HCT116 (cell line): ENCODE measurements around the gene RBM44. TPM values are rescaled to one million over a fixed set of nuclear protein-coding genes. Genes with fewer than 3 reads are reported as not detected.

Source experiments
- ATAC-seq: fragments of 200-7000 bp; cut with Tn5 transposase; 2 replicates; pipeline ENCODE4 v1.9.1; 2020; ENCODE audit warnings: mild to moderate bottlenecking, moderate library complexity
- BruUV-seq: library from RNA; stranded (reverse); fragments of 400-500 nt; replicated peaks from 2 replicates; lab custom pipeline; 2021; lab: Mats Ljungman, UMichigan
- CTCF ChIA-PET: fragments of 300-600 bp; sonication (Branson Sonifier 250); formaldehyde crosslinking; loops from one replicate; lab custom pipeline; 2021; ENCODE audit warnings: antibody characterized with exemption; lab: Charles Lee
- POLR2A ChIA-PET: fragments of 300-600, 350-600 bp; sonication (Branson Sonifier 250); formaldehyde crosslinking; loops from one replicate; lab custom pipeline; 2021; ENCODE audit warnings: antibody characterized with exemption; lab: Charles Lee
- RAD21 ChIA-PET, 2 experiments: fragments of 300-600 bp; sonication (Branson Sonifier 250); formaldehyde crosslinking; loops; one replicate each; lab custom pipeline; 2023; ENCODE audit warnings: low total read pairs in 2 of 2; ENCODE audit not compliant: uncharacterized antibody in 2 of 2, unreplicated experiment in 2 of 2, low non-redundant PET in 1 of 2; lab: Charles Lee
- DNase-seq: peaks from one replicate; pipeline ENCODE4 v3.0.0-alpha.2; 2010; ENCODE audit warnings: low read depth, low spot score
- H2AFZ ChIP-seq: fragments of 200-600 bp; shearing (Covaris generic), sonication (generic); 2 replicates; pipeline ENCODE4 v1.6.1; 2017; ENCODE audit warnings: low read depth, mixed run types, mixed read lengths, antibody characterized with exemption, low read length; ENCODE audit not compliant: poor library complexity, severe bottlenecking
- H3K27ac ChIP-seq: 2 replicates; pipeline ENCODE4 v1.5.1; 2012; ENCODE audit warnings: low read depth, low read length
- H3K27me3 ChIP-seq: fragments of 200-600 bp; sonication (generic); 2 replicates; pipeline ENCODE4 v1.6.1; 2016; ENCODE audit warnings: mixed run types, low read length, mixed read lengths; ENCODE audit not compliant: insufficient read depth
- H3K36me3 ChIP-seq, 2 experiments: fragments of 200-500 bp in 1 of 2; fragments of 200-600 bp in 1 of 2; sonication (Bioruptor generic) in 1 of 2; sonication (generic) in 1 of 2; 2 replicates each; pipeline versions ENCODE4 v1.5.1 to v1.6.1; 2014 to 2016; ENCODE audit warnings: low read length in 2 of 2, inconsistent platforms in 1 of 2, mixed read lengths in 1 of 2, mixed run types in 1 of 2; ENCODE audit not compliant: insufficient read depth in 2 of 2, control insufficient read depth in 1 of 2
- H3K4me1 ChIP-seq, 2 experiments: fragments of 200-600 bp in 1 of 2; sonication (generic) in 1 of 2; 2 replicates each; pipeline versions ENCODE4 v1.5.1 to v1.6.1; 2012 to 2017; ENCODE audit warnings: low read length in 2 of 2, inconsistent platforms in 1 of 2, mild to moderate bottlenecking in 1 of 2, mixed read lengths in 1 of 2, mixed run types in 1 of 2, moderate library complexity in 1 of 2; ENCODE audit not compliant: insufficient read depth in 2 of 2, control insufficient read depth in 1 of 2
- H3K4me2 ChIP-seq: fragments of 200-600 bp; sonication (generic); 2 replicates; pipeline ENCODE4 v1.6.1; 2017; ENCODE audit warnings: mixed run types, low read length, mixed read lengths
- H3K4me3 ChIP-seq, 2 experiments: fragments of 200-600 bp in 1 of 2; sonication (generic) in 1 of 2; replicated peaks in 1 of 2; 2 replicates each; pipeline ENCODE4 v1.5.1; 2011 to 2016; ENCODE audit warnings: low read length in 2 of 2, control low read depth in 1 of 2, low read depth in 1 of 2, mild to moderate bottlenecking in 1 of 2, mixed read lengths in 1 of 2, mixed run types in 1 of 2
- H3K79me2 ChIP-seq: fragments of 200-600 bp; sonication (generic); 2 replicates; pipeline ENCODE4 v1.6.1; 2017; ENCODE audit warnings: mild to moderate bottlenecking, mixed run types, low read length, moderate library complexity, mixed read lengths; ENCODE audit not compliant: insufficient read depth
- H3K9ac ChIP-seq: fragments of 200-600 bp; sonication (generic); 2 replicates; pipeline ENCODE4 v1.6.1; 2016; ENCODE audit warnings: low read length, mixed read lengths
- H3K9me2 ChIP-seq: fragments of 200-600 bp; sonication (generic), shearing (Covaris generic); 2 replicates; pipeline ENCODE4 v1.6.1; 2017; ENCODE audit warnings: mixed run types, mild to moderate bottlenecking, moderate library complexity; ENCODE audit not compliant: insufficient read depth
- H3K9me3 ChIP-seq, 2 experiments: fragments of 200-500 bp in 1 of 2; fragments of 200-600 bp in 1 of 2; sonication (Bioruptor generic) in 1 of 2; sonication (generic) in 1 of 2; 2 replicates each; pipeline ENCODE4 v1.6.1; 2014 to 2017; ENCODE audit warnings: low read length in 2 of 2, mixed read lengths in 2 of 2, inconsistent platforms in 1 of 2, low read depth in 1 of 2, mild to moderate bottlenecking in 1 of 2, mixed run types in 1 of 2, moderate library complexity in 1 of 2; ENCODE audit not compliant: control insufficient read depth in 1 of 2, insufficient read depth in 1 of 2
- H4K20me1 ChIP-seq: fragments of 200-600 bp; sonication (generic), shearing (Covaris generic); 2 replicates; pipeline ENCODE4 v1.6.1; 2017; ENCODE audit warnings: mixed run types, mild to moderate bottlenecking, moderate library complexity; ENCODE audit not compliant: insufficient read depth
- ATF3 ChIP-seq: IDR thresholded peaks from 2 replicates; pipeline ENCODE4 v1.6.1; 2012
- CBX3 ChIP-seq: IDR thresholded peaks from 2 replicates; pipeline ENCODE4 v1.6.1; 2012; ENCODE audit warnings: low read depth
- CTCF ChIP-seq, 3 experiments: fragments of 200-600 bp in 1 of 3; sonication (generic) in 1 of 3; IDR thresholded peaks in 2 of 3; conservative IDR thresholded peaks in 1 of 3; 2 replicates each; pipeline ENCODE4 v1.5.1; 2012 to 2017; ENCODE audit warnings: low read depth in 2 of 3, low read length in 2 of 3, antibody characterized with exemption in 1 of 3, borderline replicate concordance in 1 of 3, control low read depth in 1 of 3, mild to moderate bottlenecking in 1 of 3, mixed read lengths in 1 of 3, mixed run types in 1 of 3, moderate library complexity in 1 of 3; ENCODE audit not compliant: insufficient read depth in 1 of 3
- EGR1 ChIP-seq: IDR thresholded peaks from 2 replicates; pipeline ENCODE4 v1.6.1; 2012; ENCODE audit warnings: low read depth
- ELF1 ChIP-seq: IDR thresholded peaks from 2 replicates; pipeline ENCODE4 v1.6.1; 2012; ENCODE audit warnings: low read depth, borderline replicate concordance
- EZH2phosphoT487 ChIP-seq: fragments of 200-600 bp; IDR thresholded peaks from 2 replicates; pipeline ENCODE4 v1.6.1; 2018; ENCODE audit warnings: antibody characterized with exemption, borderline replicate concordance
- FOSL1 ChIP-seq: IDR thresholded peaks from 2 replicates; pipeline ENCODE4 v1.6.1; 2012; ENCODE audit warnings: low read depth
- MAX ChIP-seq: IDR thresholded peaks from 2 replicates; pipeline ENCODE4 v1.6.1; 2012
- POLR2AphosphoS5 ChIP-seq: IDR thresholded peaks from 2 replicates; pipeline ENCODE4 v1.6.1; 2011; ENCODE audit warnings: mild to moderate bottlenecking, low read depth, low read length, moderate library complexity
- REST ChIP-seq: IDR thresholded peaks from 2 replicates; pipeline ENCODE4 v1.6.1; 2012; ENCODE audit warnings: low read depth
- SIN3A ChIP-seq: IDR thresholded peaks from 2 replicates; pipeline ENCODE4 v1.6.1; 2012; ENCODE audit warnings: low read depth
- SP1 ChIP-seq: IDR thresholded peaks from 2 replicates; pipeline ENCODE4 v1.6.1; 2012; ENCODE audit warnings: low read depth
- TCF7L2 ChIP-seq: IDR thresholded peaks from 2 replicates; pipeline ENCODE4 v1.7.0; 2011; ENCODE audit warnings: borderline replicate concordance, inconsistent platforms; ENCODE audit not compliant: insufficient read depth, insufficient read length; ENCODE audit errors: extremely low read depth
- ZFX ChIP-seq: fragments of 450-650 bp; IDR thresholded peaks from 2 replicates; pipeline ENCODE4 v1.6.1; 2017
- ZNF274 ChIP-seq: fragments of 200-500 bp; sonication (Bioruptor generic); IDR thresholded peaks from 2 replicates; pipeline ENCODE4 v1.6.1; 2014; ENCODE audit warnings: mild to moderate bottlenecking, low read depth, low read length, inconsistent platforms
- intact Hi-C: fragments of 100-400 bp; cut with micrococcal nuclease; formaldehyde crosslinking; loops from 2 replicates; pipeline ENCODE4 v1.10.0; 2022
- total RNA-seq: library from RNA; stranded (reverse); gene quantifications from one replicate; pipeline ENCODE4 v1.2.1, GENCODE V29; 2021; ENCODE audit not compliant: unreplicated experiment

RBM44 gene
- total RNA-seq, 1 experiment from 2014 or later: 0.54 TPM

GRCh38 chr2:237816531-237816930, 18.0 kb downstream of the RBM44 start:
- BruUV-seq: no TSS peak
- POLR2A ChIA-PET: no interaction called here

More at GRCh38 chr2:237816531-237816930, 18.0 kb downstream of the RBM44 start:
- Histone ChIP-seq H3K4me3 (no peak overlapping the region), H4K20me1 (no peaks in the 10 kb centered on the region), H3K9me2 (no peaks in the 10 kb centered on the region), H2AFZ (no peak overlapping the region), H3K9ac (no peak overlapping the region), H3K27ac (no peak overlapping the region), H3K9me3 (no peaks in the 10 kb centered on the region), H3K36me3 (no peaks in the 10 kb centered on the region), H3K4me1 (no peaks in the 10 kb centered on the region), H3K4me2 (no peak overlapping the region), H3K79me2 (no peaks in the 10 kb centered on the region), H3K27me3 (no peaks in the 10 kb centered on the region)
- TF ChIP-seq ZFX: no peak
- no peak for TF ChIP-seq SP1
- TF ChIP-seq ZNF274: no peak
- no peak for TF ChIP-seq FOSL1
- TF ChIP-seq ATF3: no peak
- no peak for TF ChIP-seq REST
- no peak for TF ChIP-seq CBX3
- no peak for TF ChIP-seq SIN3A
- no peak for TF ChIP-seq EGR1
- no peak for TF ChIP-seq POLR2AphosphoS5
- TF ChIP-seq EZH2phosphoT487: no peak
- TF ChIP-seq ELF1: no peak
- TF ChIP-seq MAX: no peak
- no peak for TF ChIP-seq CTCF (IDR thresholded peaks at IDR 0.05 in 2 of 3, conservative IDR thresholded peaks at IDR 0.05 in 1 of 3; ENCODE audit: borderline replicate concordance in 1 of 3, insufficient read depth in 1 of 3, low read depth in 2 of 3, low read length in 2 of 3)
- no peak for TF ChIP-seq TCF7L2
- RAD21 ChIA-PET: no interaction called here
- CTCF ChIA-PET: no interaction called here
- intact Hi-C loops: no loop called here
- no peak for ATAC-seq
- DNase-seq: no peak
